HUES64 (cell line): ENCODE data around the gene BHLHE23.
"Not testable (repeated sequence)": the region's sequence is repeated elsewhere in the genome, so short reads cannot be mapped to it uniquely, and the experiment has no call there.

Source experiments
- H3K27ac ChIP-seq: 2 replicates; pipeline ENCODE4 v1.7.0; 2013; ENCODE audit warnings: low read depth, low read length, inconsistent platforms
- H3K27me3 ChIP-seq: 2 replicates; pipeline ENCODE4 v1.6.1; 2013; ENCODE audit warnings: mild to moderate bottlenecking, low read length; ENCODE audit not compliant: insufficient read depth
- H3K36me3 ChIP-seq: 2 replicates; pipeline ENCODE4 v1.6.1; 2013; ENCODE audit warnings: mild to moderate bottlenecking, low read length; ENCODE audit not compliant: insufficient read depth
- H3K4me1 ChIP-seq: 2 replicates; pipeline ENCODE4 v1.6.1; 2013; ENCODE audit warnings: mild to moderate bottlenecking, low read length, moderate library complexity; ENCODE audit not compliant: insufficient read depth
- H3K4me3 ChIP-seq: 2 replicates; pipeline ENCODE4 v1.5.1; 2013; ENCODE audit warnings: mild to moderate bottlenecking, low read length, moderate library complexity
- H3K9ac ChIP-seq: 2 replicates; pipeline ENCODE4 v1.6.1; 2013; ENCODE audit warnings: mild to moderate bottlenecking, low read depth, low read length
- H3K9me3 ChIP-seq: 2 replicates; pipeline ENCODE4 v1.6.1; 2013; ENCODE audit warnings: low read depth, low read length; ENCODE audit not compliant: insufficient read depth
- WGBS: fragments of 150-250, 120-280 bp; methylation state at CpG from one replicate; pipeline ENCODE4 v1.1.7; 2013; ENCODE audit warnings: missing lambda C conversion rate; 5-methylcytosine and 5-hydroxymethylcytosine counted together

Gene BHLHE23

GRCh38 chr20:62967149-62967501, 39.6 kb downstream of the BHLHE23 start:
- H3K9ac ChIP-seq = no peak overlapping the region
- 89% methylated on average over 6 of the region's 6 CpGs for WGBS
- H3K27ac ChIP-seq = no peak overlapping the region
- H3K4me1 ChIP-seq = no peaks in the 10 kb centered on the region
- peaks cover 12% of the 10 kb centered on the region for H3K36me3 ChIP-seq
- H3K9me3 ChIP-seq = no peaks in the 10 kb centered on the region
- H3K27me3 ChIP-seq = peaks cover 7% of the 10 kb centered on the region
- no peak overlapping the region for H3K4me3 ChIP-seq

- Histone ChIP-seq H3K27me3 (peaks cover 4% of the 10 kb centered on the region), H3K4me1 (no peaks in the 10 kb centered on the region), H3K9me3 (no peaks in the 10 kb centered on the region), H3K36me3 (peaks cover 12% of the 10 kb centered on the region), H3K4me3 (no peak overlapping the region), H3K27ac (no peak overlapping the region), H3K9ac (no peak overlapping the region)
- WGBS = 94% methylated on average over 26 of the region's 27 CpGs
These were observed 40.3 kb downstream of the BHLHE23 start for GRCh38 chr20:62966212-62967148.

GRCh38 chr20:62965363-62965771, 41.4 kb downstream of the BHLHE23 start:
- peaks cover 2% of the 10 kb centered on the region; the same call in 1 of the 2 replicates for H3K27me3 ChIP-seq
- no peak overlapping the region for H3K9ac ChIP-seq
- no peaks in the 10 kb centered on the region for H3K9me3 ChIP-seq
- H3K27ac ChIP-seq = no peak overlapping the region
- no peak overlapping the region for H3K4me3 ChIP-seq
- no peaks in the 10 kb centered on the region for H3K4me1 ChIP-seq
- 84% methylated on average over 19 of the region's 19 CpGs for WGBS
- H3K36me3 ChIP-seq = peaks cover 12% of the 10 kb centered on the region

DNA sequence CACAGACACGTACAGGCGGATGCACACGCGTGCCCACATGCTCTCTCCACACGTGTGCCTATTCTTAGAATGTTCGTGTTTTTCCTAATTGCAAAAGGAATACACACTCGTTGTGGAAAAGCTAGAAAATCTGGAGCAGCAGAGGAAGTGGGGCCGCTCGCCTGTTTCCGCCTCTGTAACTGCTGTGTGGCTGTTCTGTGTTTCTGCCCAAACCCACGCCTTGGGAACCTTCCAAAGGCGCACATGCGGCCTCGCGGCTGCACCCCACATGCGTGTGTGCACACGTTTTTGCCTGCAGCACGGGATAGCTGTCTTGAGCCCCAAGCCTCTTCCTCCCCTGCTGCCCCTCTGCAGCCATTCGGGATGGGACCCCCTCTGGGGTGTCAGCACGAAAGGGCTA, 42.1 kb downstream of the BHLHE23 start:
- Histone ChIP-seq H3K27me3 (no peaks in the 10 kb centered on the region), H3K36me3 (peaks cover 12% of the 10 kb centered on the region), H3K9ac (no peak overlapping the region), H3K9me3 (no peaks in the 10 kb centered on the region), H3K4me1 (no peaks in the 10 kb centered on the region), H3K4me3 (no peak overlapping the region), H3K27ac (no peak overlapping the region)
- 94% methylated on average over 20 of the region's 20 CpGs for WGBS

- Histone ChIP-seq H3K27me3 (no peaks in the 10 kb centered on the region), H3K4me1 (no peaks in the 10 kb centered on the region), H3K9me3 (no peaks in the 10 kb centered on the region), H3K36me3 (peaks cover 12% of the 10 kb centered on the region), H3K9ac (no peak overlapping the region), H3K27ac (no peak overlapping the region), H3K4me3 (no peak overlapping the region)
- 94% methylated on average over 32 of the region's 32 CpGs for WGBS
These were observed 43.0 kb downstream of the BHLHE23 start for GRCh38 chr20:62963614-62964397.

- Histone ChIP-seq H3K36me3 (peaks cover 14% of the 10 kb centered on the region), H3K27me3 (no peaks in the 10 kb centered on the region), H3K4me3 (no peak overlapping the region), H3K4me1 (no peaks in the 10 kb centered on the region), H3K9me3 (no peaks in the 10 kb centered on the region), H3K9ac (no peak overlapping the region), H3K27ac (no peak overlapping the region)
- WGBS = 92% methylated on average over 32 of the region's 32 CpGs
These were observed 43.7 kb downstream of the BHLHE23 start for GRCh38 chr20:62962891-62963613.

- H3K4me1 ChIP-seq = no peaks in the 10 kb centered on the region
- H3K27ac ChIP-seq = no peak overlapping the region
- H3K36me3 ChIP-seq = peaks cover 19% of the 10 kb centered on the region
- H3K4me3 ChIP-seq = no peak overlapping the region
- no peaks in the 10 kb centered on the region for H3K9me3 ChIP-seq
- no peak overlapping the region for H3K9ac ChIP-seq
- 96% methylated on average over 30 of the region's 30 CpGs for WGBS
- H3K27me3 ChIP-seq = no peaks in the 10 kb centered on the region
These were observed 44.4 kb downstream of the BHLHE23 start for GRCh38 chr20:62962221-62962879.

GRCh38 chr20:62961799-62962198, 45.0 kb downstream of the BHLHE23 start:
- Histone ChIP-seq H3K27ac (no peak overlapping the region), H3K4me3 (no peak overlapping the region), H3K4me1 (no peaks in the 10 kb centered on the region), H3K36me3 (peaks cover 21% of the 10 kb centered on the region), H3K27me3 (no peaks in the 10 kb centered on the region), H3K9ac (no peak overlapping the region), H3K9me3 (no peaks in the 10 kb centered on the region)
- 94% methylated on average over 8 of the region's 8 CpGs for WGBS

DNA sequence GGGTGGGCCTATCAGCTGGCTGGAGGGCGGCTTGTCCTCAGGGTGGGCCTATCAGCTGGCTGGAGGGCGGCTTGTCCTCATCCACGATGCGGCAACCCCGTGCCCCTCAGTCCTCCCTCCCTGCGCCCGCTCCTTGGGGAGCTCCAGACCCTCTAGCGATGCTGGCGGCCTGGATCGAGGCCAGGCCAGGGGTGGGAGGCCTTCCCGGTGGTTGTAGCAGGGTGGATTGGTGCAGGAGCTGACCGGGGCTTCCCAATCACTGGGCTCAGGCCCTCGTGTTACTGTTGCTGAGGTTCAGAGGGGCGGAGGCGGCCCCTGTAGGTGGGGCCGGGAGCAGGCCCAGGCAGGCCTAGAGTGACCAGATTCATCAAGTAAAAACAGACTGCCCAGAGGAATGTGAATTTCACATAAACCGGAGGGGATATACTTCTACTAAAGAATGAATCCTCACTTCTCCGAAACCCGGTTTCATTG, 45.4 kb downstream of the BHLHE23 start:
- H3K27me3 ChIP-seq = no peaks in the 10 kb centered on the region
- H3K9ac ChIP-seq = no peak overlapping the region; the same call in 1 of the 2 replicates
- no peak overlapping the region for H3K27ac ChIP-seq
- H3K36me3 ChIP-seq = peaks cover 21% of the 10 kb centered on the region
- H3K4me3 ChIP-seq = no peak overlapping the region
- H3K4me1 ChIP-seq = no peaks in the 10 kb centered on the region
- 87% methylated on average over 19 of the region's 19 CpGs for WGBS
- no peaks in the 10 kb centered on the region for H3K9me3 ChIP-seq

- H3K4me1 ChIP-seq, H3K27ac ChIP-seq, H3K9ac ChIP-seq, H3K4me3 ChIP-seq, H3K27me3 ChIP-seq, H3K9me3 ChIP-seq: not testable (repeated sequence)
- WGBS = 92% methylated on average over 22 of the region's 31 CpGs
- peaks cover 19% of the 10 kb centered on the region for H3K36me3 ChIP-seq
These were observed 46.1 kb downstream of the BHLHE23 start for GRCh38 chr20:62960446-62961309.
